ENCODE results near the gene CSMD2.

Gene CSMD2

DNA sequence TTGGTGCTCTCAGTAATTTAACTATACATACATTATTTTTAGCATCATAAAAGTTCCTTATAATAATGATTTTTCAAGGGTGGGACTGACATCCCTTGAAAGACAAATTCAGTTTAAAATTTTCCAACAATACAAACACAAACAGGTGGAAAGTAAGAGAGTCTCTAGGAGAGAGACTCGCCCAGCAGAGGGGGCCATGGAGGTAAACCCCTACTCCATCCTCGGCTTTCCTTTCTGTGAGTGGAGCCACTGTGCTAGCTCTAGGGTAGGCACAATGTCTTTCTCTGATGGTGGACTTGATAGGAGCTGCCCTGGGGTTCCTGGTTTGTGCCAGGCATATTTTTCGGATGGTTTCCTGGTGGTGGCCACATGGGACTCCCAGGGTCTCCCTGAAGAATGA lies 8.3 kb downstream of the CSMD2 start:
- no peak for DNase-seq (ENCODE audit: low read depth in 2 of 2, low spot score in 1 of 2)

DNA sequence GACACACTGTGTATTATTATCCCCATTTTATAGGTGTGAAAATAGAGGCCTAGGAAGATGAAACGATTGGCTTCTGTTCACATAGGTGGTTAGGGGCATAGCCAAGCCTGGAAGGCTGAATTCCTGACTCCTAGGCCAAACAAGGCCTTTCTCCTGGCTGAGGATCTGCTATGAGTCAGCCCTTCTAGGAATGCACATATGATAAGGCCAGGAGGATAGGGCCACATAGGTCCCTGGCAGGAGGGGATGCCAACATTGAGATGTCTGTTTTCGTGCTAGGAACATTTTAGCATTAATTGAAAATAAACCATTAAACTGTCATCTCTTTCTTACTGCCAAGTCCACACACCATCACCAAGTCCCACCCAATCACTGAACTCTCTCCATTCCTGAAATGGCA lies 9.2 kb downstream of the CSMD2 start:
- DNase-seq (ENCODE audit: low read depth in 2 of 2, low spot score in 1 of 2): no peak

GRCh38 chr1:34153246-34153645 lies 11.8 kb downstream of the CSMD2 start:
- no peak for DNase-seq (ENCODE audit: low read depth in 2 of 2, low spot score in 1 of 2)

GRCh38 chr1:34149501-34149900 lies 15.5 kb downstream of the CSMD2 start:
- DNase-seq (ENCODE audit: low read depth in 2 of 2, low spot score in 1 of 2): no peak

- DNase-seq (ENCODE audit: low read depth in 2 of 2, low spot score in 1 of 2): no peak
Measured at GRCh38 chr1:34147301-34147700, 17.7 kb downstream of the CSMD2 start.

GRCh38 chr1:34144766-34145165 lies 20.3 kb downstream of the CSMD2 start:
- no peak for DNase-seq (ENCODE audit: low read depth in 2 of 2, low spot score in 1 of 2)

DNA sequence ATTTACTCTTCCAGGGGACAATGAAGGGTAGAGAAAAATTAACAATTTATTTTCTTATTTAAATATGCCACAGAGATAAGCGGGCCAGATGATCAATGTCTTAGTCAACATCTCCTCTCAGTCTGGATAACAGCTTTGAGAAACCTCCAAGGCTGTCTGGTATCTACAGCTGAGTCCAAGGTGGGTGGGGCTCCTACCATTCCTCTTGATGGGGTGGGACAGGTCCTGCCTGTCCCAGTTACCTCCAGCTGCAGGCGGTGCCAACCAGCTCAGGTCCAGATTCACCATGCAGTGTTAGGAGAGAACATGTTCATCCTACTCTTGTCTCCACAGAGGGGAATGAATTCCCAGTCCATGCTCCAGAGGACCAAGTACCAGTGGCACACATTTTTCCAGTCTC lies 21.1 kb downstream of the CSMD2 start:
- no peak for DNase-seq (ENCODE audit: low read depth in 2 of 2, low spot score in 1 of 2)

GRCh38 chr1:34140011-34140676 lies 24.9 kb downstream of the CSMD2 start:
- no peak for DNase-seq (ENCODE audit: low read depth in 2 of 2, low spot score in 1 of 2)

DNA sequence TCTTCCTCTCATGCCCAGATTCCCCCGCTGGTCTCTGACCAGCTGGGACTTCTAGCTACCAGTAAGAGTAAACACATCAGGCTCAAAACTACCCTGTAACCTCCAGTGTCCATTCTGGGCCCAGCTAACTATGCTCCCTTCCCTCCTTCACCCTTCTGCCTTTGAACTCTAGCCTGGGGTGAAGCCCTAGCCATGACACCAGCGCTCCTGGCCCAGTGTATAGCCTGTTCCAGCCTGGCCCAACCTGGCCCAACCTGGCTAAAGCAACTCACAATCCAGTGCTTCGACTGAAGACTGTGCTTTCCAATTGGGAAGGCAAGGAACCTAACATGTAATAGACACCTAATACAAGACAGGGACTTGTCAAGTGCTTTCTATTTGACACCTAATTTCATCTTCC lies 27.6 kb downstream of the CSMD2 start:
- DNase-seq (ENCODE audit: low read depth in 2 of 2, low spot score in 1 of 2): no peak

DNA sequence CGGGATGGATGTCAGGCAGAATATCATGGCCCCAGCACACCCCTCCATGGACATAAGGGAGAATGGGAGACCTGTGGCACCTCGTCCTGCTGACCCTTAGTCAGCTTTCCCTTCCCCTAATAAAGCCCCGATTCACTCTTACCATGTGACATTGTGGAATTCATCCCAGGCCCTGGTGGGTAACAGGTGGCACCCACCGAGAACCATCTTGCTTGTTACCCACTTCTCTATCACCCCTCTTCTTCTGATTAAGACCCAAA lies 32.9 kb downstream of the CSMD2 start:
- DNase-seq (ENCODE audit: low read depth in 2 of 2, low spot score in 1 of 2): no peak

- DNase-seq (ENCODE audit: low read depth in 2 of 2, low spot score in 1 of 2): no peak
Measured at GRCh38 chr1:34131396-34132160, 33.5 kb downstream of the CSMD2 start.

GRCh38 chr1:34130306-34130705 lies 34.7 kb downstream of the CSMD2 start:
- no peak for DNase-seq (ENCODE audit: low read depth in 2 of 2, low spot score in 1 of 2)

DNA sequence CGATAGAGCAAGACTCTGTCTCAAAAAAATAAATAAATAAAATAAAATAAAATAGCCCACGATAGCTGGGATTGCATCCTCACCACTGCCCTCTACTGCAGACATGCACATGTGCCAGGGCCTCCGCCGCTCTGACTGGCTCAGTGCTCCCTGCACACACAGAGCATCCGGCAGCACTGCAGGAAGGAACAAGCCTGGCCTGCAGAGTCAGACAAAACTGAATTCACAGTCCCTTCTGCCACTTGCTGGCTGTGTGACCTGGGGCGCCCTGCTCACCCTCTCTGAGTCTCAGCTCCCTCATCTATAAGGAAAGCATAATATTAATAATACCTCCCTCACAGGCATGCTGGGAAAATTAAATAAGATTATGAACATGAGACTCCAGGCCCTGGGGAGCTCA lies 35.4 kb downstream of the CSMD2 start:
- no peak for DNase-seq (ENCODE audit: low read depth in 2 of 2, low spot score in 1 of 2)

DNA sequence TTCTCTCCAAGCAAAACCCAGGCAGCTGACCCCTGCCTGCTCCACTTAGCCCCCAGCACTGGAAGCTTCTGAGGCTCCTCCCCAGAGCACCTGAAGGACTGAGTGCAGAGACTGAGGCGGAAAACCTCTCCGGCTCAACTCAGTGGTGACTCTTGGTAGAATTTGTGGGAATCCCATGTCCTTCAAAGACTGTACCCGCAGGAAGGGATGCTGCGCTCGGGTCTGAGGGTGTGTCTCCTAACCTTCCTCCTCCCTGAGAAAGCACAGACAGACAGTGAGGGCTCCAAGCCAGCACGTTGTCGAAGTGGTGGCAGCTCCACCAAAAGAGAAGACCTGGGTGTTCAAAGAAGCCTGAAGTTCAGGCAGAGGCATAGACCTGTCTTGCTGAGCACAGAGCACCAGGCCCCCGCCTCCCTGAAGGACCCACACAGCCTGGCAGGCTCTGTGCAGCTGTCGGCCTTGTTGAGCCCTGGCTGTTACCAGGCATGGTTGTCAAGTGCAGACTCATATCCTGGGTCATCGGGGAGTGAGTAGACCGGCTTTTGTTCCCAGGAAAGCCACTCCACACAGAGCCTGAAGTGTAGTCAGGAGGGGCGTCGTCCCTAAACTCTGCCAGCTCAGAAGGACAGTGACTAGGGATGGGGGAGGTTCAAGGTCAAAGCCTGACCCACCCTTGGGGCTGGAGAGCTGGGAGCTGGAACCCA lies 36.7 kb downstream of the CSMD2 start:
- DNase-seq (ENCODE audit: low read depth in 2 of 2, low spot score in 1 of 2): no peak

- no peak for DNase-seq (ENCODE audit: low read depth in 2 of 2, low spot score in 1 of 2)
Measured at GRCh38 chr1:34127006-34128000, 37.7 kb downstream of the CSMD2 start.

DNA sequence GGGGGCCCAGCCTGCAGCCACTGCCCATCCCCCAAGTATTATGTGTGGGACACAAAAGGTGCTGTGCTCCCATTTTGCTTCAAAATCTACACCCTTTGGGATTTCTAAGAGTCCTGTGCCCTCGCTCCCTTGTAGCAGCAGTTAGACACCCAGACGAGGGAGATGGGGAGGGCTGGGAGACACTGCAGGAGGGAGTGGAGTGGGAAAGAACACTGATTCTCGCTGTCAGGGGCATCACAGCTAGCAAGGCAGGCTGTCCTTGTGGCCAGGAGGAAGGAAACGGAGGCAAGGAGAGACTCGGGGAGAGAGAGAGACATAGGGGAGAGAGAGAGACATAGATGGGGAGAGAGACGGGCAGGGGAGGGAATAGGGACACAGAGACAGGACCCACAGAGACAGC lies 38.5 kb downstream of the CSMD2 start:
- DNase-seq (ENCODE audit: low read depth in 2 of 2, low spot score in 1 of 2): no peak

GRCh38 chr1:34125721-34126380 lies 39.2 kb downstream of the CSMD2 start:
- no peak for DNase-seq (ENCODE audit: low read depth in 2 of 2, low spot score in 1 of 2)

- no peak for DNase-seq (ENCODE audit: low read depth in 2 of 2, low spot score in 1 of 2)
Measured at GRCh38 chr1:34122080-34122932, 42.7 kb downstream of the CSMD2 start.

DNA sequence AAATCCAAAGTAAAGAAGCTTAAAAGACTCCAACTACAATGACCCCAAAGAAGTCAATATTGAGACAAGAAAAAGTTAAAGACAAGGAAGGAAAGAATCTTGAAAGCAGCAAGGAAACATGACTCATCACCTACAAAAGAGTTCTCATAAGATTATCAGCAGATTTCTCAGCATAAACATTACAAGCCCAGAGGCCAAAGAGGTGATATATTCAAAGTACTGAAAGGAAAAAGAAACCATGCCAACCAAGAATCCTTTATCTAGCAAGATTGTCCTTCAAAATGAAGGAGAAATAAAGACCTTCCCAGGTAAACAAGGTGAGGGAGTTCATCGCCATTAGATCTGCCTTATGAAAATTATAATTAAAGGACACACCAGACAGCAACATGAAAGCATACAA lies 49.8 kb downstream of the CSMD2 start:
- DNase-seq (ENCODE audit: low read depth in 2 of 2, low spot score in 1 of 2): no peak

DNA sequence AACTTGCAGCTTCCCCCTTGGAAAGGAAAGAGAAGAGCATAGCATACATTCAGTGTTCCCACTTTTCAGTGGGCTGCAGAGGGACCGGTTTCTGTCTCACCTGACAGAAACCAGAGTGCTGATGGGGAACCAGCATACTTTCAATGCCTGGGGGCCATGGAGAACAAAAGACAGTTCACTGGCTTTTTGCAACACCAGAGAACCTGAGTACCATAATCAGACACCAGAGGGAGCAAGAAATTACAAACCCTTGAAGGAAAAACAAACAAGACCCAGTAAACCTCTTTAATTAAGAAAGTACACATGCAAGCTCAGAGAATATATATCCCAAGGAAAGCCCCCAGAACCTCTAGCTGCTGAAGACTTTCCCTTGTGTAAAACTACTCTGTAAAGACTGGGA lies 51.1 kb downstream of the CSMD2 start:
- no peak for DNase-seq (ENCODE audit: low read depth in 2 of 2, low spot score in 1 of 2)

Data from stimulated activated CD8-positive, alpha-beta memory T cell treated with anti-CD3 and anti-CD28 coated beads, Interleukin-4, amount 100 ng/mL, for 4 hours (primary cell).